ENCODE data around the gene EXD3. TPM values are rescaled to one million over a fixed set of nuclear protein-coding genes. Genes with fewer than 3 reads are reported as not detected.

Gene EXD3
- total RNA-seq, 1 experiment from 2014 or later, result 2.8 TPM

GRCh38 chr9:137456061-137456863 lies 33.3 kb upstream of the EXD3 start:
- peak overlapping the region; percentile 96 for H3K4me2 ChIP-seq (ENCODE audit: low read depth, low read length, poor library complexity, severe bottlenecking)
- H3K79me2 ChIP-seq (ENCODE audit: low read length), result peaks cover 16% of the 10 kb centered on the region
- no peaks in the 10 kb centered on the region for H3K27me3 ChIP-seq (ENCODE audit: low read length)
- peaks cover 12% of the 10 kb centered on the region for H3K36me3 ChIP-seq (ENCODE audit: insufficient read depth, low read length)
- H3K4me3 ChIP-seq (ENCODE audit: low read length), result peak overlapping the region; percentile 71; the same call in 1 of the 2 replicates
- no peaks in the 10 kb centered on the region for H3K9me3 ChIP-seq (ENCODE audit: low read length)
- peak overlapping the region; percentile 76 for H3K9ac ChIP-seq (ENCODE audit: low read length)
- peaks cover 56% of the 10 kb centered on the region for H3K4me1 ChIP-seq (ENCODE audit: low read length)
- H4K20me1 ChIP-seq (ENCODE audit: insufficient read depth, low read depth, low read length), result peaks cover 27% of the 10 kb centered on the region
- no peak for DNase-seq
- H3K27ac ChIP-seq (ENCODE audit: low read length), result peak overlapping the region; percentile 90
- H3K9me2 ChIP-seq (replicated peaks; ENCODE audit: insufficient read depth, low read length), result no peaks in the 10 kb centered on the region
- no peak overlapping the region for H2AFZ ChIP-seq (ENCODE audit: low read length)

DNA sequence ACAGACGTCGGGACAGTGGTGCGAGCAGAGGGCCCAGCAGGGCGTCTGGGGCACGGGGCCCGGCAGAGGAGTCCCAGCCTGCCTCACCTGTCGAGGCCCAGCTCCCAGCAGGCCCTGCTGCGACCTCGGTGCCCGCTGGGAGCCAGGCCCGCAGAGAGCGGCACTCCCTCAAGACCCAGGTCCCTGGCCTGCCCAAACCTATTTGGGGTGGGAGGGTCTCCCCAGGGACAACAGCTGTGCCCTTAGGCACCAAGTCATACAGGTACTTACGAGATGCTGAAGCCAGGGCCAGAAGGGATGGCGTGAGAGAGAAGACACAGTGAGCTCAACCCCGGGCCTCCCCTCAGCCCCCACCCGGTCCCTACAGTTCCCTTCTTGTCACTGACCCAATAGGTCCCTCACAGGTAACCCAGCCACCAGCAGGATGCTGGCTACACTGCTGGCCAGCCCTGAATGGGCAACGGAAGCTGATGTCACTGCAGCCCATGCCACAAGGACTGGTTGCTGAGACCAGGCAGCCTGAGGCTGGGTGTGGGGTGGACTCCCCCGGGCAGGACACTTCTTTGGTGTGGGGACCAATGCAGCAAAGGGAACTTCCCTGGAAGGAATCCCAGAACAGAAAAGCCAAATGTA lies 32.5 kb upstream of the EXD3 start:
- no peak overlapping the region for H2AFZ ChIP-seq (ENCODE audit: low read length)
- DNase-seq, result peak; percentile 82
- no peaks in the 10 kb centered on the region for H3K9me3 ChIP-seq (ENCODE audit: low read length)
- H4K20me1 ChIP-seq (ENCODE audit: insufficient read depth, low read depth, low read length), result peaks cover 27% of the 10 kb centered on the region
- peak overlapping the region; percentile 71; the same call in 1 of the 2 replicates for H3K4me3 ChIP-seq (ENCODE audit: low read length)
- H3K4me1 ChIP-seq (ENCODE audit: low read length), result peaks cover 56% of the 10 kb centered on the region
- H3K36me3 ChIP-seq (ENCODE audit: insufficient read depth, low read length), result peaks cover 12% of the 10 kb centered on the region
- peak overlapping the region; percentile 64 for H3K4me2 ChIP-seq (ENCODE audit: low read depth, low read length, poor library complexity, severe bottlenecking)
- peaks cover 16% of the 10 kb centered on the region for H3K79me2 ChIP-seq (ENCODE audit: low read length)
- no peaks in the 10 kb centered on the region for H3K27me3 ChIP-seq (ENCODE audit: low read length)
- no peaks in the 10 kb centered on the region for H3K9me2 ChIP-seq (replicated peaks; ENCODE audit: insufficient read depth, low read length)
- peak overlapping the region; percentile 90 for H3K27ac ChIP-seq (ENCODE audit: low read length)
- H3K9ac ChIP-seq (ENCODE audit: low read length), result peak overlapping the region; percentile 76

GRCh38 chr9:137454597-137455358 lies 31.8 kb upstream of the EXD3 start:
- peak overlapping the region; percentile 76 for H3K9ac ChIP-seq (ENCODE audit: low read length)
- no peak overlapping the region for H2AFZ ChIP-seq (ENCODE audit: low read length)
- peak overlapping the region; percentile 90 for H3K27ac ChIP-seq (ENCODE audit: low read length)
- peak; percentile 56 for DNase-seq
- H3K36me3 ChIP-seq (ENCODE audit: insufficient read depth, low read length), result peaks cover 12% of the 10 kb centered on the region
- peak overlapping the region; percentile 71 for H3K4me3 ChIP-seq (ENCODE audit: low read length)
- no peaks in the 10 kb centered on the region for H3K27me3 ChIP-seq (ENCODE audit: low read length)
- no peaks in the 10 kb centered on the region for H3K9me2 ChIP-seq (replicated peaks; ENCODE audit: insufficient read depth, low read length)
- peak overlapping the region; percentile 64 for H3K4me2 ChIP-seq (ENCODE audit: low read depth, low read length, poor library complexity, severe bottlenecking)
- peaks cover 27% of the 10 kb centered on the region for H4K20me1 ChIP-seq (ENCODE audit: insufficient read depth, low read depth, low read length)
- H3K9me3 ChIP-seq (ENCODE audit: low read length), result no peaks in the 10 kb centered on the region
- H3K79me2 ChIP-seq (ENCODE audit: low read length), result peaks cover 16% of the 10 kb centered on the region
- H3K4me1 ChIP-seq (ENCODE audit: low read length), result peaks cover 50% of the 10 kb centered on the region

DNA sequence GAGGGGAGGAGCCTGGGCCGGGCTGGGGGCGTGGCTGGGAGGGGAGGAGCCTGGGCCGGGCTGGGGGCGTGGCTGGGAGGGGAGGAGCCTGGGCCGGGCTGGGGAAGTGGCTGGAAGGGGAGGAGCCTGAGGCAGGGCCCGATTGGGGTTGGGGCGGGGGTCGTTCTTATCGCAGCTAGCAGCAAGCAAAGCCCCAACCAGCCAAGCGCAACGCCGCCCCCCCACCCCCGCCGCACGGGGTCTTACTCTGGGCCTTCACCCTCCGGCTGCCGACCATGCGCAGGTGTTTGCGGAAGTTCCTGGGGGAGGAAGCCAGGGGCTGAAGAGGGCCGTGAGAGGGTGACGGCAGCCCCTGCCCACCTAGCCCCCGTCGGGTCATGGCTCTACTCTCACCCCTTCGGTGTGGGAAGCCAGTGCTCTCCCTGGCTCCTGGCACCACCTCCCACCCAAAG lies 31.2 kb upstream of the EXD3 start:
- Histone ChIP-seq H3K9me3 (ENCODE audit: low read length) (no peaks in the 10 kb centered on the region), H3K36me3 (ENCODE audit: insufficient read depth, low read length) (peaks cover 12% of the 10 kb centered on the region), H3K4me3 (ENCODE audit: low read length) (peak overlapping the region; percentile 71), H3K9me2 (replicated peaks; ENCODE audit: insufficient read depth, low read length) (no peaks in the 10 kb centered on the region), H2AFZ (ENCODE audit: low read length) (no peak overlapping the region), H3K79me2 (ENCODE audit: low read length) (peaks cover 16% of the 10 kb centered on the region), H3K4me1 (ENCODE audit: low read length) (peaks cover 45% of the 10 kb centered on the region), H3K4me2 (ENCODE audit: low read depth, low read length, poor library complexity, severe bottlenecking) (peak overlapping the region; percentile 64), H4K20me1 (ENCODE audit: insufficient read depth, low read depth, low read length) (peaks cover 27% of the 10 kb centered on the region), H3K27ac (ENCODE audit: low read length) (peak overlapping the region; percentile 90), H3K27me3 (ENCODE audit: low read length) (no peaks in the 10 kb centered on the region), H3K9ac (ENCODE audit: low read length) (peak overlapping the region; percentile 76)
- DNase-seq, result peak; percentile 85

DNA sequence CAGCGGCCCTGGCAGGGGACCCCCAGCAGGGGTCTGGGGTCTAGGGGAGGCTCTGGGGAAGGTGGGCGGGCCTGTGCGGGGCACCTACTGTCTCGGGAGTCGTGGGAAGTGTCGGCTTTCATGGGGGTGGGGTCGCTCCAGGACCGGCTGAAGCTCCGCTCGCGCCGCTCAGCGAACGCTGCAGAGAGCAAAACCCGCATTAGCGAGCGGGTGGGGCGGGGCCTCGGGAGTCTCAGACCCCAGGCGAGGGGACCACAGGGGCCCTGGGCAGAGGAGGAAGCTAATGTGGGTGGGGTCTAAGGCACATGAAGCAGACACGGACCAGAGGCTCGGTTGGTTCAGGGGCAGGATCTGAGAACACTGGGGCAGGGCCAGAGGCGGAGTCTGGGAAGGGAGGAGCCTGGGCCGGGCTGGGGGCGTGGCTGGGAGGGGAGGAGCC lies 30.7 kb upstream of the EXD3 start:
- H3K79me2 ChIP-seq (ENCODE audit: low read length), result peaks cover 14% of the 10 kb centered on the region
- H3K4me1 ChIP-seq (ENCODE audit: low read length), result peaks cover 45% of the 10 kb centered on the region
- no peak overlapping the region for H3K4me3 ChIP-seq (ENCODE audit: low read length)
- DNase-seq, result peak; percentile 85
- H3K27me3 ChIP-seq (ENCODE audit: low read length), result no peaks in the 10 kb centered on the region
- H3K27ac ChIP-seq (ENCODE audit: low read length), result no peak overlapping the region
- H3K36me3 ChIP-seq (ENCODE audit: insufficient read depth, low read length), result peaks cover 12% of the 10 kb centered on the region
- no peak overlapping the region for H2AFZ ChIP-seq (ENCODE audit: low read length)
- H3K9me3 ChIP-seq (ENCODE audit: low read length), result no peaks in the 10 kb centered on the region
- H3K9me2 ChIP-seq (replicated peaks; ENCODE audit: insufficient read depth, low read length), result no peaks in the 10 kb centered on the region
- no peak overlapping the region for H3K4me2 ChIP-seq (ENCODE audit: low read depth, low read length, poor library complexity, severe bottlenecking)
- H3K9ac ChIP-seq (ENCODE audit: low read length), result no peak overlapping the region
- peaks cover 27% of the 10 kb centered on the region for H4K20me1 ChIP-seq (ENCODE audit: insufficient read depth, low read depth, low read length)

DNA sequence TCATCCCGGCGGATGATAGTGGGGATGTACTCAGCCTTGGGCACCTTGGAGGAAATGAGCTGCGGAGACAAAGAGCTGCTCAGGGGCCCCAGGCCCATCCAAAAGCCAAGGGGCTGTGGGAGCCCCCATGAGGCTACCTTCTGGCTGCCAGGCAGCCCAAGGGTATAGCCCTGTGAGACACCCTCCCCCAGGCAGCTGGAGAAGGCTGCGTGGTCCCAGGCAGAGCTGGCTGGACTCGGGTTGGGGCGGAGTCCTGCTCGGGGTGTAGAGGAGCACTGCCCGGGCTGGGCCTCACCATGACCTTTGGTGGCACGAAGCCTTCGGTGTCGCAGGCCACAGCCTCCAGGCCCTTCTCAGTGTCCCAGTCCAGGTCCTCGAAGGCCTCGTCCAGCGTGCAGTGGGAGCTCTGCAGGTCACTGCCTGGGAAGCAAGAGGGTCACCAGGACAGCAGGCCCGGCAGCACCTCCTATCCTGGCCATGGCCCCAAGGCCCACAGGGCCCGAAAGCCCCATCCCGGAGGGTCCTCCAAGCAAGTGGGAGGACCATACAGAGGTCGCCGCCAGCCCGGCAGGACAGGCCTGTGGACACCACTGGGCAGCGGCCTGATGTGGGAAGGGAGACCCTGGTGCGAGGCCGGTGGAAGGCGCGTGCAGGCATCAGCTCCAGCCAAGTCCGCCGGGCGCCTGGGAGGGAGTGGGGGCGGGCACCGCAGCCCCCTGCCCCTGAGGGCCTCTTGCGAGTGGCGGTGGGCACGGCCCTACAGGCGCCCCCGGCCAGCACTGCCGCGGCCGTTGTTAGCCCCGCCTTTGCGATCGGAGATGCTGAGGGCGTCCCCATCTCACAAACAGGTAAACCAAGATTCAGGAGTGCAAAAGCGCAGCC lies 30.0 kb upstream of the EXD3 start:
- Histone ChIP-seq H3K4me3 (ENCODE audit: low read length) (no peak overlapping the region), H4K20me1 (ENCODE audit: insufficient read depth, low read depth, low read length) (peaks cover 21% of the 10 kb centered on the region), H3K4me1 (ENCODE audit: low read length) (peaks cover 39% of the 10 kb centered on the region), H3K36me3 (ENCODE audit: insufficient read depth, low read length) (peaks cover 12% of the 10 kb centered on the region), H3K79me2 (ENCODE audit: low read length) (peaks cover 8% of the 10 kb centered on the region), H3K4me2 (ENCODE audit: low read depth, low read length, poor library complexity, severe bottlenecking) (no peak overlapping the region), H3K9ac (ENCODE audit: low read length) (no peak overlapping the region), H3K9me2 (replicated peaks; ENCODE audit: insufficient read depth, low read length) (no peaks in the 10 kb centered on the region), H2AFZ (ENCODE audit: low read length) (no peak overlapping the region), H3K27me3 (ENCODE audit: low read length) (no peaks in the 10 kb centered on the region), H3K27ac (ENCODE audit: low read length) (no peak overlapping the region), H3K9me3 (ENCODE audit: low read length) (no peaks in the 10 kb centered on the region)
- no peak for DNase-seq

DNA sequence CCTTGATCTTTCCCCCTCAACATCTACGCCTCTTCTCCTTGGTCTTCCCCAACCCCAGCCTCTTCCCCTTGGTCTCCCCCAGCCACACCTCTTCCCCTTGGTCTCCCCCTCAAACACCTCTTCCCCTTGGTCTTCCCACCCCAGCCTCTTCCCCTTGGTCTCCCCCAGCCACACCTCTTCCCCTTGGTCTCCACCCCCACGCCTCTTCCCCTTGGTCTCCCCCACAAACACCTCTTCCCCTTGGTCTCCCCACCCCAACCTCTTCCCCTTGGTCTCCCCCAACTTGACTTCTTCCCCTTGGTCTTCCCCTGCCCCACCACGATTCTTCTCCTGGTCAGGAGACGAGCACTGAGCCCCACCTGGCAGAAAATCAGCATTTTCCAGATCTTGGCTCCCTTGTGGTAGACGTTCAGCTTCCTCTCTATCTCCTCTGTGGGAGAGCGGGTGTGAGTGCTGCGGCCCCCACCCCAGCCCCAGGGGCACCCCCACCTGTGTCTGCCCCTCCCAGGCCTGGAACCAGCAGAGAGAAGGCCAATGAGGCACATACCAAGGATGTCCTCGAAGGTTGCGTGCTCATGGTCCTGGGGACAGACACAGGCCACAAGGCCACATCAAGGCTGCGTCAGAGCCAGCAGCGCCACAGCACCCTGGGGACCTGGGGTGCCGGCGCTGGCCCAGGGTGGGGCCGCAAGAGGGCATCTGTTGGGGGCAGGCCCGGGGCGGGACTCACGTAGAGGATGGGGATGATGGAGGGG lies 29.2 kb upstream of the EXD3 start:
- H3K4me1 ChIP-seq (ENCODE audit: low read length), result peaks cover 31% of the 10 kb centered on the region

More for the DNA sequence above, 29.2 kb upstream of the EXD3 start:
- Histone ChIP-seq H3K36me3 (ENCODE audit: insufficient read depth, low read length) (peaks cover 12% of the 10 kb centered on the region), H3K9me3 (ENCODE audit: low read length) (no peaks in the 10 kb centered on the region), H3K79me2 (ENCODE audit: low read length) (no peaks in the 10 kb centered on the region), H3K4me2 (ENCODE audit: low read depth, low read length, poor library complexity, severe bottlenecking) (no peak overlapping the region), H3K9me2 (replicated peaks; ENCODE audit: insufficient read depth, low read length) (no peaks in the 10 kb centered on the region), H3K9ac (ENCODE audit: low read length) (no peak overlapping the region), H2AFZ (ENCODE audit: low read length) (no peak overlapping the region), H4K20me1 (ENCODE audit: insufficient read depth, low read depth, low read length) (peaks cover 15% of the 10 kb centered on the region), H3K4me3 (ENCODE audit: low read length) (no peak overlapping the region), H3K27me3 (ENCODE audit: low read length) (no peaks in the 10 kb centered on the region), H3K27ac (ENCODE audit: low read length) (no peak overlapping the region)
- DNase-seq, result no peak

All from Karpas-422 (cell line).